ENCODE results near the gene CDCA4.

Gene CDCA4

DNA sequence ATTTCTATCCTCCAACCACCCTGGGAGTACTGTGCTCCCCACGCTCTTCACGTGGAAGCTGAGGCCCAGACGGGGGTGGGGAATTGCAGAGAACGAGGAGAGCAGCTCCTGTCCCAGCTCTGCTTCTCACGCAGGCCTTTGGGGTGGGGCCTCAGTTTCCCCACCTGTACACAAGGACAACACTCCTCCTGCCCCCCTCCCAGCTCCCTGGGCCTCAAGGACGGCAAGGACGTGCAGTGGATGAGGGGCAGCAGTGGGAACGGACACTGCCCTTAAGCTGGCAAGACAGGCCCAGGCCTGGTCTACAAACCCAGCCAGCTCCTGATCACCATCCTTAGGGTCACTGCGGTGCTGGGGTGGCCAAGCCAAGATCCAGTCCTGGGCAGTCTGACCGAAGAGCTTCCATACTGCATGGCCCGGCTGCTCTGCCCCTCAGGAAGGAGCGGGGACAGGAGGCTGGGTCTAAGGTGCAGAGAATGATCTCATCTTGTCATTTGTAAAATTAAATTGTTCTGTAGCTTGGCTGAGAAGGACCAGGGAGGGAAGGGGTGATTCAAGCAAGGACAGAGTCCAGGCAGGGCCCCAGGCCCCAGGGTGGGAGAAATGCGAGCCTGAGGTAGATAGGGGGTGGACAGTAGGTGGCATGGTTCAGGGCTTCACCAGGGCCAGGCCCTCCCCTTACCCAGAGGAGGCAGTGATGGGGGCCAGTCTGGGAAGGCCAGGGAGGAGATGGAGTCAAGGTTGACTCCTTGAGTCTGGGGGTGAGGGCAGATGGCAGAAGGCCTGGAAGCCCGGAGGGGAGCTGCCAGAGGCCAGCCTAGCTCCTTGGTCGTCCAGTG is 36.6 kb downstream of the CDCA4 start:
- no peak for DNase-seq

DNA sequence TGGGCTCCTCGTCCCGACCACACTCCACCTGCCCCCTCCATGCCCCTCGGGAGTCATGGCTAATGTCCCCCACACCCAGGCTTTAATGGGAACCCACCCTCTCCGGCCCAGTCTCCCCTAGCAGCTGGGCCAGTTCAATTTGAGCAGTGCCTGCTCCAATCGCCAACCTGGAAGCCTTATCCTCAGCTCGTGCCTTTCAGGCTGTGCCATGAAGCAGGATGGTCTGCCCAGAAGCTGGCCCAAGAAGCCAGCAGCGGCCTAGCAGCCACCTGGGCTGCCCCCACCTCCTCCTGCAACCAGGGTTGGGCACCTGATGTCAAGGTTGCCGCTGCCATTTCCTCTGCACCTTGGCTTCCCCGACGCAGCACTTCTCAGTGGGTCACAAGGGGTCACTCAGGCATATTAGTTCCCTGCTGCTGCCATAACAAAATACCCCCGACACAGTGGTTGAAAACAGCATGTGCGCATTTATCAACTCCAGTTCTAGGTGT is 37.6 kb downstream of the CDCA4 start:
- no peak for DNase-seq

DNA sequence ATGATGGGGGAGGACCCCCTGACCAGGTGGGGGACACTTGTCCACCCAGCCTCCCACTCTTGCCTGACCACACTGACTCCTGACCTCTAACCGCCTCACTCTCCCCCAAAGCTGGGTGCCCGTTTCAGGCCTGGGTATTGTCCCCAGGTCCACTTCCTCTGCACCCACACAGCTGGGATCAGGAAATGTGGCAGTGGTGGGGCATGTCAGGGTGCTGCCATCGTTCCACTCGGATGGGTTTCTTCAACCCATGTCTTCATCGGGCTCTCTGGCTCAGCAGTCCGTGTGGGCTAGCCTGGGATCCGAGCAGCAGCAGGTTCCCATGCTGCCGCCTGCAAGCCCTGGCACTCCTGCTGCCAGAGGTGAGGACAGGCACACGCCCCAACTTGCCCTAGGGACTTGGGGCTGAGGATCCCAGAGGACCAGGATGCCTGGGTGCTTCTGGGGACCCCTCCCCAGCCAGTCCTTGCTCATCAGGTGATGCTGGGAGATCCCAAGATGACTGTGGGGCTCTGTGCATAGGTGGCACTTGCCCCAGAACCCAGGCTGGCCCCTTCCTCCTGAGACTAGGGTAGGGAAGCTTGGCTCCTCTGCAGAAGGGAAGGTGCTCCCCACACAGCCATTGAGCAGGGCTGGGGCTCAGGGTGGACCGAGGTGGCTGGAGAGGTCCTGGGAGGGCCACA is 38.2 kb downstream of the CDCA4 start:
- DNase-seq, result no peak

DNA sequence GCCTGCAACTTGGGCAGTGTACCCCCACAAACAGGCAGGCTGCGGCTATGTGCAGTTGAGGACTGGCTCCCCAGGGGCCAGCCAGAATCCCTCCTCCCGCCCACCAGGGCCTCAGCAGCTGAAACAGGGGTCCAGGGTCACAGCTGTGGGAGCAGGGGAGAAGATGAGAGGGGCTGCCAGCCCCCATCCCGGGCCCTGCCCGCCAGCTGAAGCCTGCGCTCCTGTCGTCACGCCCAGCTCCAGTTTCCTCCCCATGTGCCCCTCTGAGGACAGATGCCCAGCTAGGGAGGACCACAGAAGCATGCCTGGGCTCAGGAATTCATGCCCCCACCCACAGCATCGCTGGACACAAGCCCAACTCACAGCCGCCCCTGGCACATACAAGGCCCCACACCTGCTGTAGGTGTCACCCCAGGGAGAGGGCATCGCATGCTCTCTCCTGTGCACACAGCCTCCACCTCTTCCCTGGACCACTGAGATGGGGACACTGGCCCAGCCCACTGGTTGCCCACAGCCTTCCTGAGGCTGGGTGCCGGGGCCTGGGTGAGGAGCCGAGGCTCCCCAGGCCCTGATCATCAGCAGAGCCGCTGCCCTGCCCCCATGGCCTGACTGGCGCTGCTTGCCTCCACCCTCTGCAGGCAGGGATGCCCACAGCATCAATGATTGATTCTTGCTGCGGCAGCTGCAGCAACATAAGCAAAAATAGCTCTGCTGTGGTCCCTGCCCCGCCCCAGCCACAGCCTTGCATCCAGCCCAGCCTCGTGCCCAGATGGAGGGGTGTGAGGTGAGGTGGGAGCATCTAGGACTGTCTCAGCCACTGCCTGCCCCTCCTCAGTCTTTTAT is 39.0 kb downstream of the CDCA4 start:
- no peak for DNase-seq

DNA sequence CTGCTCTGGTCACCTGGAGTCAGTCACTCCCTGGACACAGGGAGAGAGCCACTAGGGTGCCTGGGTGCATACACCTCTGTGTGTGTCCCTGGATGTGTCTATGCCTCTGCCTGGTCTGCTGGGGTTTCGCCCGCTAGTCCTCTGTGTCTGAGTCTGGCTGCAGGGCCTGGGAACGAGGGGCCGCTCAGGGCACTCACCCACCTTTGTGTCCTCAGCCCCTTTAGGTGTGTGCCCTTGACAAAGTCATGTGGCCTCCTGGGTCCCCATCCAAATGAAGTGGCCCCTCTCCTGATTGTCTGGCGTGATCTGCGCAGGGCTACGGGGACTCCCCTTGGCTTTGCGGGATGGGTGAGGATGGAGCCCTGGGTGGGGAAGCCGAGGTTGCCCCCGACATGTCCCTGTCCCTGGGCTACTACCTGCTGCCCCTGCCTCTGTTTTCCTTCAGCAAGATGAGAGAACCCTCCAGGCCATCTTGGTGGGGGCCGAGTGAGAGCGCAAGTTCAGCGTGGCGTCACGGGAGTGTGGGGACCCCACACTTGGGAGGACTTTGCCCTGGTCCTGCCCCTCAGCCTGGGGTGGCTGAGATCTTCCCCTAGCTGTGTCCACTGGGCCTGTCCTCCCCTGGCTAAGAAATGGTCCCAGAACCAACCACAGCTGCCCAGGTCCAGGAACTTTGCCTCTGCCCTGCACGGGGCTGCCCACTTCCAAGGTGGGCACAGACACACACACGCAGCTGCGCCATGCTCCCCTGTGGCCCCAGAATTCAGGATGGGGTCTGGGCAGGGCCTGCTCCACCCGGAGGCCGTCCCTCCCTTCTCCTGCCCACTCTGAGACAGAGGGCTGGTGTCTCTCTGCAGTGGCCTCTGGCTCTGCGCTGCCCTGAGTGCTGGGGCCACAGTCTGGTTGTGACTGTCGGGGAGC is 40.0 kb downstream of the CDCA4 start:
- DNase-seq, result no peak

DNA sequence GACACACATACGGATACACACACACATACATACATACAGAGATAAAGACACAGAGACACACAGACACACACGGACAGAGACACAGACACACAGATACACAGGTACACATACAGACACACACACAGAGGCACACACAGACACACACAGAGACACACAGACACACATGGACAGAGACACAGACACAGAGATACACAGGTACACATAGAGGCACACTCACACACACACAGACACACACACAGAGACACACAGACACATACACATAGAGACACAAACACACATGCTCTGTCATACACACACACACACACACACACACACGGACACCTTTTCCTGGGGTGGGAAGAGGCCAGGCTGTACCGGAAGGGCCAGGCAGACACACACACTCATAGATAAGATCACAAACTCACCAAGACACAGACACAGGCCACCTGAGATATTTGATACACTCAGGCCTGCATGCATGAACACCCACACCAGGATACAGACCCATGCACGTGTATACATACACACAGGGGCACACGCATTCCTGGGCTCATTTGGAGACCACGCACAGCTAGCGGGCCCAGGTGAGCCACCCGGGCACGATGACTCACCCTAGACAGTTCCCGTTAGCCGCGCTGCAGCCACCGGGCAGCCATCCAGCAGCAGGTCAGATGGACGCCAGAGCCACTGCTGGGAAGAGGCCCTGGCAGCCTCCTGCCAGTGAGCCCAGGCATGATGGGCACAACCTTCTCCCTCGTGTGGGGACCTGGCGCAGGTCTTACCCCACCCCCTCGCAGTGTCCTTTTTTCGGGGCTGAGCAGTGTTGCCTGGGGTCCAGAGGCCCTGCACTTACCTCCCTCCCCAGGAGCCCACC is 40.9 kb downstream of the CDCA4 start:
- DNase-seq, result no peak

DNA sequence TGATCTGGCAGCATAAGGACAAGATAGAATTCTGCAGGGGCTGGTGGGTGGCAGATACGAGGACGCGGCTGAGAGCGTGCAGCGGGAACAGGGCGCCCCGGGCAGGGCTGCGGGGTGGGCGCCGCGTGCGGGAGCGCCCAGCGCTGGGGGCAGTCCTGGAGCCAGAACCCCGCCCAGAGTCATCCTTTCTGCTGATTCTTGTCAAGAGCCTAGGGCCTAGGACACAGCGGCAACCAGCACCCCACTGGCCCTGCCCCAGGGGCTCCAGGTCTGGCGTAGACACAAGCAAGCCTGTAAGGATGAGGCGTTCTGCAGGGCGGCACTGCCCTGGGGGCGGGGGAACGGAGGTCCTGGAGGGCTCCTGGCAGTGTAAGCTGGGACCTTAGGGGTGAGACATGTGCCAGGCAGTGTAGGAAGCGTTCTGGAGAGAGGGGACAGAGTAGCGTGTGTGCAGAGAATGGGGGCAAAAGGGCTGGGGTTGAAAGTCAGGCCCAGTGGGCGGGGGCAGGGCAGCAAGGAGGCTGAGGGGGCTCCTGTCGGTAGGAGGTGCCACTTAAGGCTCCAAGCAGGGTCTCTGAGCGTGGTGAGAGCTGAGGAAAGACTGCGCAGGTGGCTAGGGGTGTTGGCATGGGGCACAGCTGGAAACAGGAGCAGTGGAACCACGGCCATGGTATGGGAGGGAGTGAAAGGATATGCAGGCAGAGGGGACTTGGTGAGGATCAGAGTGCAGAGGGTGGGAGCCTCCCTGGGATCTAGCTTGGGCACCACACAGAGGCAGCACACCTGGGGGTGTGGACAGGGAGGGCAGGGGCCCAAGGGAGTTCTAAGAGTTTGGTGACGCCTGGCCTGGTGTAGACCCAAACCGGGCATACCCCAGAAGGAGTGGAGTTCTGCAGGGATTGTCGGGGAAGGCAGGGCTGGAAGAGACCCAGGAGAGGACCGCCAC is 41.9 kb downstream of the CDCA4 start:
- no peak for DNase-seq

DNA sequence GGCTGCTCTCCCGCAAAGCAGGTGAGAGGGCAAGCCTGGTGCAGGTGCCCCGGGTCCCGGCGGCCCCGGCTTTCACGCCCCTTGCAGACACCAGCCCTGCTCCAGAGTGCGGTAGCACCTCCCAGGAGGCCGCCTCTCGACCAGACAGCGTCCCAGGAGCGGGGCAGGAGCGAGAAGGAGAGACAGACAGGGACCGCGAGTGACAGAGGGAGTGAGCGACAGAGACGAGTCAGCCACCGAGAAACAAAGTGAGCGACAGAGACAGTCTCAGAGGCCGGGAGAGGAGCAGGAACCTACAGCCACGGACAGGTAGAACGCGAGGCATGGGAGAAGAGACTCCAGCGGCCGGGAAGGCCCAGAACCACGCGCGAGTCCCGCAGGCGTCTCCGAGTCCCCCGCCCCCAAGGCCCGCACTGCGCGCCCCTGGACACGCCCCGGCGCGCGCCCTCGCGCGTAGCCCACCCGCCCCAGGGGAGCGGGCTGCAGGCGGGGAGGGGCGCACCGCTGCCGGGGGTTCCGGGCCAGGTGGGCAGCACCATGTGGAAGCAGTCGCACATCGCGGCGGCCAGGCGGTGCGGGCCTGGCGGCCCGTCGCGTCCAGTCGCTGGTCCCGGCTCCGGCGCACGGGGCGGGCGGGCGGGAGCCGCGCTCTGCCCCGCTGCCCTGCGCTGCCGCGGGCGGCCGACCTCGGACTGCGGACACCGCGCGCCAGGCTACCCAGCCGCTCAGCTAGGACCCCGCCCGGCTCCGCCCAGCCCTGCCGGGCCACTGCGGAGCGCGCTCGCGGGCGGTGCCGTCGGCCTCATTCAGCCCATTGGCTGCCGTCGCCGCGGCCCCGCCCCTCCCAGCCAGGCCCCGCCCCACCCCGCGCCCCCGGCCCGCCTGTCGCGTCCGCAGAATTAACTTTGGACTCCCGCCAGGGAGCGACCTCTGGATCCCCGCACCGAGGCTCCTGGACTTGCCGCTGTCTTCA is 42.9 kb downstream of the CDCA4 start, which contains the start of gene AHNAK2:
Gene AHNAK2, minus strand, starts transcription at position 694 of the 973 bp plus-strand sequence. Its CDS starts 137 bp downstream, at position 557.
- no peak for DNase-seq

DNA sequence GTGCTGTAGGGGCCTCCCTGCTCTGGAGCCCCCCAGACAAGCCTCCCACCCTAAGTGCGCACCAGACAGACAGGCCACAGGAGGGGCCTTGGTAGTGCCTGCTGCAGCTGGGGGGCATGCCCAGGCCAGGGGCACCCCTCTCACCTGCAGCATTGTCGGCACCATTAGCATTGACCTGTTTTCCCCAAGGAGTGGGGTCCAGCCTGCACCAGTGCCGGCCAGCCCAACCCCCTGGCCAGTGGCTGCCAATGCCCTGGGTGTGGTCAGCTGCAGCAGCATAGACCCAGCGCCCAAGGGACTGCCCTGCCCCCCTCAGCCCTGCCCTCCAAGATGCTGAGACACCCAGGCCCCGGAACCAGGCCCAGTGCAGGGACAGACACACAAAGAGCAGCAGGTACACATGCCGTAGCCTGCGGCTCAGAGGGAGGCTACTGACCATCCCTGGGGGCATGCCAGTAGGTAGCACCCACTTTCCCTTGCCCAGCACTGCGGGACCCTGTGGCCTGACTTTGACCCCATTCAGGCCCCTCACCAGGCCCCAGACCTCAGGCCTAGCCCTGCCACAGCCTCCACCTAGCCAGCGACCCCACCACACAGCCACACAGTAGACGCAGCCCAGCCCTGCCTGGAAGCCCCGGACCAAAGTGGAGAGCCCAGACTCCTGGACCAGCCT is 43.7 kb downstream of the CDCA4 start:
- DNase-seq, result no peak

DNA sequence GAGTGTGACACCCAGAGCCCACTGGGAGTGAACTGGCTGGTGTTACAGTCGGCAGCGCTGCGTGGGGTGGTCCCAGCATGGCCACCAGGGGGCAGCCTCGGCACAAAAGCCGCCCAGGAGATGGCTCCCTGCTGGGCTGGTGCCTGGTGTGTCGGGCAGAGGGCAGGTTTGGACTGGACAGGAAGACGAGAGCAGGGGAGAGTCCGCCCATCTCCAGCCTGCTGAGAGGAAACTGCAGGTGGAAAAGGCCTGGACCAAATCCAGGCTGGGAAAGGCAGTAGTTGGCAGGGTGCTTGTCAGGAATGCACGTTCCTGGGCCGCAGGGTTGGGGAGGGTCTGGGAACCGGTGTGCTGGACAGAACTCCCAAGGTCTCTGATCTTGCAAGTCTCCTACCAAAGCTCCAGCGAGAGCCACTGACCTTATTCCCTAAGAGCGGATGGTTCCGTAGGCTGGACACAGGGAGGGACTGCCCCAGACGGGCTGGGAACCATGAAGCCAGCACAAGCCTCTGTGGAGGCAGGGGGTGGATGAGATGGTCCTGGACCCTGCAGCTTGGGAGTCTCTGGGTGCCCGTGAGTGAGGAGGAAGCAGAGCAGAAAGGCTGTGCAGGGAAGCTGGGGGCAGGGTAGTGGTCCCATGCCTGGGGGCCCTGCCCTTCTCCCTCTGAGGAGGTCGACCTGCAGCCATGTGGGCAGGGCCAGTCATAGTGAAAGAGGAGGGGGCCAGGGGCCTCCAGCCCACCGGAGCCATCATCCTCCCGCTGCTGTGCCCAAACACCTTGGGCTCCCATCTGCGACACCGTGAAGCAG is 44.5 kb downstream of the CDCA4 start:
- DNase-seq, result no peak

DNA sequence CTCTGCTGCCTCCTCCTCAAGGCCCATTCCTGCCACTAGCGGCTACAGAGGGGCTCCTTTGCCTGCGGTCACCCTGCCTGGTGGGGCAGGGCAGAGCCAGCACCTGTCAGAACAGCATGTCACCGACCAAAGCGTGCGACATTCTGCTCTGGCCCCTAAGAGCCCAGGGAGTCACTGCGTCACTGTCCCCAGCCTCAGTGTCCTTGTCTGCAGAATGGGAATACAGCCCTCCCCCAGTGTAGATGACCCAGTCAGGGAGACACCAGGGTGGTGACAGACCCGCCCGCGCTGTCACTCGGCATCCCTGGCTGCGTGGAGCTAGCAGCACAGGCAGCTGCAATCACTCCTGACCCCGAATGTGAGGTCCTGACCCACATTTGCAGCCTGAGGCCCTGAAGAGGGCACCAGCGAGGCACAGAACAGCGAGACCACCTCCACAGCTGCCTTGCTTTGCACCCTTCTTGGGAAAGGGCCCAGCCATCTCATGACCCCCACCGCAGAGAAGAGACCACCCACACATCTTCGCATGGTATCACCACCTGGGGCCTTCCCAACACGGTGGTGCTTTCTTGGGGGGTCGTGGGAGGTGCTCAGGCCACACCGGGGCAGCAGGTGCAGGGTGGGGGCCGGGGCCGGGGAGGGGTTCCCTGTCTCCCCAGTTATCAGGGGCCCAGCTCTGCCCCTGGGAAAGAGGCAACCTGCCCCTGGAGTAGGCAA is 45.2 kb downstream of the CDCA4 start:
- no peak for DNase-seq

DNA sequence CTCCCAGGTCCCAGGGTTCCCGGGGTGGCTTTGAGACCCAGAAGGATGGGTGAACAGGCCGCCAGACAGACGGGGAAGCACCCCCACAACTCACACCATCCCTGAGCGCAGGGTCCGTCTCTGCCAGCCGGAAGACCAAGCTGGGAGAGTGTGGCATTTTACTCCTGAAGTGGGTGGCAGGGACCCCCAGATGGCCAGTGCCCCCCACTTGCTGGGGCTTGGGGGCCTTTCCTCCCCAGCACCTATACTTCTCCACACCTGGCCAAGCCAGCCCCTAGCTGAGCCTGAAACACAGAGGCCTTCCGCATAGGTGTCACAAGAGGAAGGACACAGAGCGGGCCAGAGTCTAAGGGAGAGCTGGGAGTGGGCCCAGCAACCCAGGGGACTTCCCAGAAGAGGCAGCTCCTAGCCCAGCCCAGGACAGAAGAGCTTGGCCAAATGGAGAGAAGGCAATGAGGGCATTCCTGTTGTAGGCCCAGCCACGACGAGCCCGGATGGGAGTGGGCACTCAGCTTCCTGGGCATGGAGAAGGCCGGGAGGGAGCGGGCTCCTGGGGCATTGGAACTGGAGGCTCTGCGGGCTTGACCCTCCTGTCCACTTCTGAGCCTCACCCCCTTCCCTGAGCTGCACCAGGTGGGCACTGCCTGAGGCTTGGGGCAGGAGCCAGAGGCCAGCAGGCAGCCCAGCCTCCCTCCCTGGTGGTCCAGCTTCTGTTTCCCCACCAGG is 46.1 kb downstream of the CDCA4 start:
- DNase-seq, result no peak

DNA sequence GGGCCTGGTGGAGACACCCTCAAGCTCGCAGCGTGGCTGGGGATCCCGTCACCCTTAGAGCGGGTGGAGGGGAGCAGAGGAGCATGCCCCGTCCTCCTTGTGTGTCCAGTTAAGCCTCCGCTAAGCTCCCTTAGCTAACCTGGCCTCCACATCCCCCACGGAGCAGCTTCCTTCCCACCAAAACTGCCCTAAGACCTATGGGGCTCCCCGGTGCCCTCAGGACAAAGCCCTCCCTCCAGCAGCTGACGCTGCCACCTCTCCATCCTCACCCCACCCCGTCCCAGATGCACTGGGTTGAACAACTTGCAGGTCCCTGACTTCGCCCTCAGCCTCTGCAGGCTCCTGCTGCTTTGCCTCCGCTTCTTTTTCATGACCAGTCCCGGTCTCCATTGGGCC is 46.7 kb downstream of the CDCA4 start:
- DNase-seq, result no peak

DNA sequence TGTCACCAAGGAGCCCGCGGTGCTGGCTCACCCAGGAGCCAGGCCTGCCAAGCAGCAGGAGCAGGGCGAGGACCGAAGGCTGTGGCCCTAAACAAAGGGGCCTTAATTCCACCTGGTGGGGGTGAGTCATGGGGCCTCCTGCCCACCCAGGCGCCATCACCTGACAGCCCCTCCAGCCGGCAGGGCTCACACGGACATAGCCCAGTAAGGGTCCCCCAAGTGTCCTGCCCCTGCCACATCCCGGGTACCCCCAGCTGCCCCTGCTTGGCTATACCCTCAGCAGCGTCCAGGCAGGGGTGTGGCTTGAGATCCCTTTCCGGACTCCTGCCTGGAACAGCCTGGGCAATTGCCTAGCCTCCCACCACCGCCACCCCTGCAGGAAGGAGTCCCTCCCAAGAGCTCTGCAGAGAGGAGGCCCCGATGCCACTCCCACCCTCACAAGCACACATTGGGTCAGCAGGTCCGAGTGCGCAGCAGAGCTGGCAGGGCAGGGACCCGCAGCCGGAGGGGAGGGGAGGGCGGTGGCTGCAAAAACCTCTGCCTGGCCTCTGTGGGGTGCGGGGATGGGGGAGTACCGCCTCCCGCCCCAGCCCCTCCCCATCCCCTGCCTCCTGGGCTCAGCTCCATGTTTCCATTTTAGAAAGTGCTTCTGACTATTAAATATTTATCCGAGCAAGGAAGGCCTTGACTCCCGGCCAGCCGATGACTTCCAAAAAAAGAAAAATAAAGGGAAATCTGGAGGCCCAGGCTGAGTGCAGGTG is 47.3 kb downstream of the CDCA4 start:
- no peak for DNase-seq

DNA sequence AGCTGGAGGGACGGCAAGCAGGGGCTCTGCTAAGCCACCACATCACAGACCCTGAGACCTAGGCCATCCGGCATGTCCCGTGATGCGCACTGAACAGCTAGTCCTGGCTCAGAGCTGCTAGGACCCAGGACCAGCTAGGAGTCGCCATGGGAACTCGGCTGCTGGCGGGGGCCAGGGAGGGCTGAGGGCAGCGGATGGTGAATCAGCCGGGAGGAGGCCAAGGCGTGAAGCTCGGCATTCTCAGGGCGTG is 47.8 kb downstream of the CDCA4 start:
- no peak for DNase-seq

Data from SIG-M5 (cell line).